GF-D8 (cell line): ENCODE data around the gene EFNA3.

Experiments used
- DNase-seq: peaks from one replicate; lab custom pipeline; 2025; lab: John Stamatoyannopoulos, UW

EFNA3 gene

GRCh38 chr1:155083865-155084721 lies 5.5 kb downstream of the EFNA3 start:
- peak; percentile 30 for DNase-seq

GRCh38 chr1:155084722-155085503 lies 6.3 kb downstream of the EFNA3 start:
- DNase-seq: peak; percentile 85

GRCh38 chr1:155085504-155086127 lies 7.0 kb downstream of the EFNA3 start:
- no peak for DNase-seq

- no peak for DNase-seq
These were observed 7.6 kb downstream of the EFNA3 start for GRCh38 chr1:155086128-155086741.

- no peak for DNase-seq
These were observed 8.4 kb downstream of the EFNA3 start for GRCh38 chr1:155086856-155087535.

GRCh38 chr1:155091071-155092051 lies 12.7 kb downstream of the EFNA3 start:
- DNase-seq: no peak

- DNase-seq: no peak
These were observed 13.5 kb downstream of the EFNA3 start for GRCh38 chr1:155092131-155092530.

GRCh38 chr1:155092641-155093040 lies 14.0 kb downstream of the EFNA3 start:
- DNase-seq: no peak

- DNase-seq: peak; percentile 13
These were observed 15.4 kb downstream of the EFNA3 start for GRCh38 chr1:155093911-155094621.

GRCh38 chr1:155094622-155094948 lies 15.9 kb downstream of the EFNA3 start:
- DNase-seq: no peak

GRCh38 chr1:155099331-155099730 lies 20.7 kb downstream of the EFNA3 start:
- no peak for DNase-seq

- DNase-seq: no peak
These were observed 24.7 kb downstream of the EFNA3 start for GRCh38 chr1:155103325-155103724.

GRCh38 chr1:155104605-155105534 lies 26.2 kb downstream of the EFNA3 start:
- DNase-seq: no peak

GRCh38 chr1:155105604-155106011 lies 27.0 kb downstream of the EFNA3 start:
- no peak for DNase-seq

- DNase-seq: no peak
These were observed 28.2 kb downstream of the EFNA3 start for GRCh38 chr1:155106862-155107261.

GRCh38 chr1:155107309-155108264 lies 28.9 kb downstream of the EFNA3 start:
- no peak for DNase-seq

- DNase-seq: no peak
These were observed 29.7 kb downstream of the EFNA3 start for GRCh38 chr1:155108296-155108695.

- no peak for DNase-seq
These were observed 31.7 kb downstream of the EFNA3 start for GRCh38 chr1:155110381-155110780.
